ENCODE results near the gene GPATCH8.

DNA sequence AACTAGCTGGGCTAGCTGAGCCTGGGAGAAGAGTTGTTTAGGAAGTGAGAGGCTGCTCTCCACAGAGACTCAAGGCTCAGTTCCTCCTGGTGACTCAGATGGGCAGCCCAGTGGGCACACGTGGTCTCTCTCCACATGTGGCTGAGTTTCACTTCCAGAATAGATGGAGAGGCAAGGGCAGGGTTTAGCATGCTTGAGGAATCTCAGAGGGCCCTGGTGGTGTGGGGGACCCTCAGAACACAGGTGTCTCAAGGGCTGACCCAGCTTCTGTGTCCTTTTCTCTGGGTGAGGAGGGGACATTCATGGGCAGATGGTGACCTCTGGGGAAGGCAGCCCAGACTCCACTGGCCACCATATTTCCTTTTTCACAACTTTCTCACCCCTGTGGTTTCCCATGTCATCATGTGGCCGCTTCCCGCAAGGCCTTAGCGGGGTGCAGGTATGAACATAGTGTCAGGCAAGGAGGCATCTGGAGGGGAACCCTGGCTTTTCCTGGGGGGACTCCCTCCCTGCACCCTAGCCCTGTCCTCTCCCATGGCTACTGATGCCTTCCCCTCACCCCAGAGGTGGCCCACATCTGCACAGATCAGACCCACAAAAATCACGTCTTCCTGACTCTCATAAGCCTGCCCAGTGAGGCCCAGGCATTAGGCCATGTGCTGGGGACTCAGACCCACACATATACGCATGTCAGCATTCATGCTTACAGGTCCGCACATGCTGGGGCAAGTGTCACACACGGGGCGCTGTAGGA is 154.8 kb downstream of the GPATCH8 start:
- TF ChIP-seq POLR2A (IDR thresholded peaks at IDR 0.05; ENCODE audit: low read depth, low read length) (no peak), TAF1 (IDR thresholded peaks at IDR 0.05; ENCODE audit: borderline replicate concordance, low read depth, low read length) (no peak), POLR2AphosphoS5 (IDR thresholded peaks at IDR 0.05; ENCODE audit: low read depth, low read length) (peak; percentile 54; the same call in 1 of the 2 replicates)

Data from GM12892 (cell line).